Activated CD4-positive, alpha-beta T cell treated with anti-CD3 and anti-CD28 coated beads, Interleukin-2, amount 10 ng/mL, durations not matched to agents 7 days and 5 days (primary cell): ENCODE results near the gene WEE2. TPM values are rescaled to one million over a fixed set of nuclear protein-coding genes. Genes with fewer than 3 reads are reported as not detected.

Experiments used
- CTCF ChIA-PET: fragments of 350-600 bp; sonication (Branson Sonifier 250); formaldehyde crosslinking; loops from one replicate; lab custom pipeline; 2021; ENCODE audit warnings: antibody characterized with exemption; lab: Charles Lee
- POLR2A ChIA-PET: fragments of 350-600 bp; sonication (Branson Sonifier 250); formaldehyde crosslinking; loops from one replicate; lab custom pipeline; 2021; ENCODE audit warnings: antibody characterized with exemption; lab: Charles Lee
- DNase-seq: peaks from one replicate; pipeline ENCODE4 v3.0.0-alpha.2; 2020
- H3K27ac Mint-ChIP-seq: one replicate; pipeline ENCODE4 v1.8.0; 2021; ENCODE audit warnings: mild to moderate bottlenecking, moderate library complexity, mixed read lengths
- H3K27me3 Mint-ChIP-seq: one replicate; pipeline ENCODE4 v1.8.0; 2021; ENCODE audit warnings: mixed read lengths
- H3K36me3 Mint-ChIP-seq: one replicate; pipeline ENCODE4 v1.8.0; 2021; ENCODE audit warnings: low read depth, mixed read lengths
- H3K4me1 Mint-ChIP-seq: one replicate; pipeline ENCODE4 v1.8.0; 2021; ENCODE audit warnings: mixed read lengths
- H3K4me3 Mint-ChIP-seq: one replicate; pipeline ENCODE4 v1.8.0; 2021; ENCODE audit warnings: mild to moderate bottlenecking, moderate library complexity, mixed read lengths
- H3K9me3 Mint-ChIP-seq: one replicate; pipeline ENCODE4 v1.8.0; 2021; ENCODE audit warnings: mixed read lengths
- total RNA-seq, 2 experiments: library from RNA; stranded (reverse); gene quantifications; one replicate each; pipeline ENCODE4 v1.2.3, GENCODE V29; 2021

The WEE2 gene
- total RNA-seq, 2 experiments from 2014 or later, result not detected

DNA sequence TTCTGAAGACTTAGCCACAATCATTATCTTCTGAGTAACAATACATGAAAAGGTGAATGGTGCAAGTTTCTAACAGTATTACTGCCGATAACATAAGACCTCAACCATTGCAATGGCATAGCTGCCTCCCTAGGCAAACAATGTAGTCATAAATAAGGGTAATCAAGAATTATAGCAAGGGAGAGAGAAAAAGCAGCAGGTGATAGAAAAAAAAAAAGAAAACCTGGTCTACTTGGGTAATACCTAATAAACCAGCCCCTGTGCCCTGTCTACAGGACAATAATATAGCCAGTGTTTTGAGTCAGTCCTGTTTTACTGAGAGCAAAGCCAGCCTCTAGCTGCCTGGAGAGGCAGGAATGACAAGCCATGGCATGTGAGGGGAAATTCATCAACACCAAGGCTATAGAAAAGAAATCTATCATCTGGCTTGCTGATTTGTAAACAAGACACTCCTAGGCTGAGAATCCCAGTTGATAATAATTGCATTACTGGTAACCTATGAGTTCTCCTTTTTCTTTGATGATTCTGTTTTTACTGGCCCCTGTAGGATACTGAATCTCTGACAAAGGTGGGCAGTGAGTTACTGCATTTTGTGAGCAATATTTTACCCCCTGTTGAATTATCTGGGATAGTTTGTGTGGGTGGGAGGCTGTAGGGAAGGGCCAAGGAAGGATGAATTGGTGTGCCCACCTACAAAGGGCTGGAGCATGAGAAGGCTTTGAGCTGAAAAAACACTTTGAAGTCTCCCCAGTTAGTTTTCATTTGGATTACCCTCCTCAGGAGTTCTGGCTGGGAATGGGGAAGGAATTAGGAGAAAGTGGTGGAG, 1.7 kb upstream of the WEE2 start:
- peaks cover 7% of the 10 kb centered on the region for H3K27me3 Mint-ChIP-seq
- H3K27ac Mint-ChIP-seq, result no peak overlapping the region
- ChIA-PET CTCF (no interaction called here), POLR2A (no interaction called here)
- peaks cover 6% of the 10 kb centered on the region for H3K4me1 Mint-ChIP-seq
- H3K4me3 Mint-ChIP-seq, result no peak overlapping the region
- H3K9me3 Mint-ChIP-seq, result no peaks in the 10 kb centered on the region
- no peak for DNase-seq
- H3K36me3 Mint-ChIP-seq, result no peaks in the 10 kb centered on the region

DNA sequence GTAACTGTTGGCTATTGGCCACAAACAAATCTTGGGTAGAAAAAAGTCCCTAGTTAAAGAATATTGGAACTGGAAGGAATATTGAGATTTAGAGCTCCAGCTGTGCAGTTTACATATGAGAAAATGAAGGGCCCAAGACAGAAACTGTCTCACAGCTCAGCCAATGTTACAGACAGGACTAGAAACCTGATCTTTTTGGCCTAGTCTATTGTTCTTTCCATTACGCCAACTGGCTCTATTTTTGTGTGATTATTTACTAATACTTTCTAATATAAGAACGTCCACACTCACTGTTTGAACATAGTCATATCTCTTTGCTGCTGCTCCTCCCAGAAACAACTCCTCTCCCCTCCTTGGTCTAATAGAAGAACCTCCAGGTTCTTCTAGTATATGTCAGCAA, 1.2 kb downstream of the WEE2 start:
- Mint-ChIP-seq H3K36me3 (no peaks in the 10 kb centered on the region), H3K4me3 (no peak overlapping the region), H3K27me3 (peaks cover 2% of the 10 kb centered on the region), H3K4me1 (peaks cover 13% of the 10 kb centered on the region), H3K27ac (no peak overlapping the region), H3K9me3 (no peaks in the 10 kb centered on the region)
- DNase-seq, result no peak
- ChIA-PET POLR2A (no interaction called here), CTCF (interaction anchor here (2.1 kb wide), 1 partner anchor 13 kb away, joined by 5 read pairs; no protein-coding TSS in a partner anchor)

DNA sequence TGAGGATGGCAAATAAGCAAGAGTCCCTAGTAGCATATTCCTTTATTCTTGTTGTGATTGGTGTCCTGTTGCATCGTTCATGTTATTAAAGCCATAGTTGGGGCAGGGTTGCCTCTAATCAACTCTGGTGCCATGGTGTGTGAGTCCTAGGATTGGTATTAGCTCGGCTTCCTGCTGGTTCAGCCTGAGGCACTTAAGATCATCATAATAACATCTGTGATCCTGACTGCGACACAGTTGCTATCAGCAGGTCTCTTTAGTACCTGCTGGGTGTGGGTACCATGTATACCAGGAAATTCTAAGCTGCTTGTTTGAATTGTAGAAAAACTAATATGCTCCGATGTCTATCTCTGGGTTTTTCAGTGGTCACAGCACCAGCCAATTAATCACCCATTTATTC, 1.6 kb downstream of the WEE2 start:
- DNase-seq, result no peak
- H3K27ac Mint-ChIP-seq, result no peak overlapping the region
- H3K4me3 Mint-ChIP-seq, result no peak overlapping the region
- ChIA-PET POLR2A (no interaction called here), CTCF (interaction anchor here (0.8 to 2.1 kb wide), 2 partner anchors 13 to 14 kb away, joined by 4 to 5 read pairs; no protein-coding TSS in a partner anchor)
- no peaks in the 10 kb centered on the region for H3K36me3 Mint-ChIP-seq
- peaks cover 13% of the 10 kb centered on the region for H3K4me1 Mint-ChIP-seq
- H3K9me3 Mint-ChIP-seq, result no peaks in the 10 kb centered on the region
- peaks cover 2% of the 10 kb centered on the region for H3K27me3 Mint-ChIP-seq

DNA sequence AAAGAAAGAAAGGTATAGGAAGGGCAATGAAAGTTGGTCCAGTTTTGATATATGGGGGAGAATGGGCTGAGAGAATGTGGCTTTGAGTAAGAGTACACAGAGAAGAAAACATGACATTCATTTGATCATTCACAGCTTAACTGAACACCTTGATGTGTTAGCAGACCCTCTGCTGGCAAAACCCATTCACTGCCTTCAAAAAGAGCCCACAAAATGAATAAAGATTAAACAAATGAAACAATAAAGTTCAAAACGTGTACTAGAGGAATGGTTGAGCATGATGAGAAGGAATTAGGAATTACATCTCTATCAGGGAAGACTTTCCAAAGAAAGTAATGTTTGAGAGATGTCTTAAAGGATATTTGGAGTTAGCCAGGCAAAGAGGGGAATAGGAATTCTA, 2.1 kb downstream of the WEE2 start:
- Mint-ChIP-seq H3K4me3 (no peak overlapping the region), H3K9me3 (no peaks in the 10 kb centered on the region), H3K27me3 (peaks cover 2% of the 10 kb centered on the region), H3K27ac (no peak overlapping the region), H3K4me1 (peaks cover 13% of the 10 kb centered on the region), H3K36me3 (no peaks in the 10 kb centered on the region)
- ChIA-PET CTCF (interaction anchor here (0.8 to 2.1 kb wide), 2 partner anchors 12 to 13 kb away, joined by 4 to 5 read pairs; no protein-coding TSS in a partner anchor), POLR2A (no interaction called here)
- DNase-seq, result no peak

DNA sequence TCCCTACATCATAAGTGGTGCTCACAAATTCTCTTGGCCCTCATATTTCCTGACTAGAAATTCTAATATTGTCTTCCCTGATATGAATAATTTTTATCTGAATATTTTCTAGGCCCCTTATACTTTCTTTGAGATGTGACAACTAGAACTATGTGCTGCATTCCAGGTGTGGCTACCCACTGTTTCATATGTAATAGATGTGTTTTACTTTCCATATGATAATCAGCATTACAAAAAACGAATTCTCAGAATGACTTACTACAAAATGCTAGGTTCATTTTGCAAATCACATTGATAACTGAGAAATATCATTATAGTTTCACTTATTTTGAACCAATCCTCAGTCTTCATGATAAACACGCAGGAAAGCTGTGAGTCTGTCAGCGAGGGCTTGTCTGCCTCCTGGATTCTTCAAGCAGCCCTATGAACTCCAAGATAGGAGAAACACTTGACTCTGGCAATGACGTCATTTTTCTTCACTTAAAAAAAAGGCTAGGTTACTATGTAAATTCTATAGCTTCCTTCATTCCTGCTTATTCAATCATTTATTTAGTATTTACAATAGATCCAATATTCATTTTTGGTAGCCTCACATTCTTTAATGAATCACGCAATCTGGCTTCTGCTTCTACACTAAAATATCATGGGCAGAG, 4.6 kb downstream of the WEE2 start:
- ChIA-PET POLR2A (no interaction called here), CTCF (interaction anchor here (1.8 kb wide), 1 partner anchor 9 kb away, joined by 5 read pairs; no protein-coding TSS in a partner anchor)
- Mint-ChIP-seq H3K36me3 (no peaks in the 10 kb centered on the region), H3K4me1 (peaks cover 13% of the 10 kb centered on the region), H3K27ac (no peak overlapping the region), H3K27me3 (no peaks in the 10 kb centered on the region), H3K4me3 (no peak overlapping the region), H3K9me3 (no peaks in the 10 kb centered on the region)
- no peak for DNase-seq

DNA sequence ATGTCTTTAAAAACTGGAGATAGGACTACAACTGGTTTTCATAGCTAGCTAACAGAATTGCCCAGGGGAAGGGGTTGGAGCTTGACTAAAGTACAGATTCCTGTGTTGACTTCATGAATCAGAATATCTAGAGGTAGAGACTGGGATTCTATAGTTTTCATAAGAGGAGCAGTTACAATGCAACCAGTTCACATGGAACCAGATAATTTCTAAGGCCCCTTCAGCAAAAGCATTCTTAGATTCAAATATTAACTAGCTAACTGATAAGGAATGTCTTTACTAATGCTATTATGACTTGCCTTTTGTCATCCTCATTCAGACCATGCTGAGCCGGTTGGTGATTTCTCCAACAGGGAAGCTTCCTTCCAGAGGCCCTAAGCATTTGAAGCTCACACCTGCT, 5.7 kb downstream of the WEE2 start:
- CTCF ChIA-PET, result interaction anchor here (1.1 kb wide), 1 partner anchor 24 kb away, joined by 4 read pairs; the partner anchor contains the start of gene SSBP1
- no peaks in the 10 kb centered on the region for H3K27me3 Mint-ChIP-seq
- no peak overlapping the region for H3K27ac Mint-ChIP-seq
- no peaks in the 10 kb centered on the region for H3K9me3 Mint-ChIP-seq
- H3K36me3 Mint-ChIP-seq, result no peaks in the 10 kb centered on the region
- POLR2A ChIA-PET, result no interaction called here
- DNase-seq, result no peak
- no peak overlapping the region for H3K4me3 Mint-ChIP-seq
- peaks cover 13% of the 10 kb centered on the region for H3K4me1 Mint-ChIP-seq

DNA sequence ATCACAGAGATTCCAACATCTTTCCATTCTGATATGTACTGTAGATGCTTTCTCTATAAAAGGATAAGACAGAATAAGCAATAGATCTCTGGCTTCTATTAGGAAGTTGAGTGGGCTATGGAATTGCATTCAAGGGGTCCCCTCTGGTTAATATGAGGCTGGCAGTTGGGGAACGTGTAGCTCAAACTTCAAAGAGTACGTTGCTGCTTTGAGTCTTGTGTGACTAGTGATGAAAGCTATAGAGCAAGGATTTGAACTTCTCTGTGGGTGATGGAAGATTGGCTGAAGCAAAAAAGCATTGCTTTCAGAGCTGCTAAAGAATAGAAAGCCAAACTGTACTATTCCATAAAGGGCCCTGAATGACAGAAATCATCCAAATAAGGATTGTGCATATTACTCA, 6.4 kb downstream of the WEE2 start:
- Mint-ChIP-seq H3K4me1 (peaks cover 13% of the 10 kb centered on the region), H3K36me3 (no peaks in the 10 kb centered on the region), H3K9me3 (no peaks in the 10 kb centered on the region), H3K4me3 (no peak overlapping the region), H3K27me3 (no peaks in the 10 kb centered on the region), H3K27ac (no peak overlapping the region)
- POLR2A ChIA-PET, result no interaction called here
- CTCF ChIA-PET, result interaction anchor here (1.1 kb wide), 1 partner anchor 23 kb away, joined by 4 read pairs; the partner anchor contains the start of gene SSBP1
- no peak for DNase-seq

DNA sequence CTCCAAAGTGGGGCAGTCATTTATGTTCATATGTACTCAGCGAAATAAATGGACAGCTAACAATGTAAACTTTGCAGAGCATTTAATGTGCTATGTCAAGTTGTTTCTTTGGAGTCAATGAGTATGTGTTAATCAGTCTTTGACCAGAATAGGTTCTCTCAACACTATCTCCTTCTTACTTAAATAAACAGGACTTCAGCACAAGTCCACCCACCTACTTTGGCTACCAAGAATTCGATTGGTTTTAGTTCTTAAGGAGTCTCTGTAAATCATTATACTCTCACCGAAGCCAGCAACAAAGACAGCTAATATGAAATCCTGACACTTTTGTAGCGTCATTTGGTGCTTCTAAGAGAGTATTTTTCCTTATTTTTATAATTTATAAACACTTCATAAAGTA, 6.9 kb downstream of the WEE2 start:
- CTCF ChIA-PET, result interaction anchor here (1.1 to 2.4 kb wide), 2 partner anchors 15 to 22 kb away, joined by 3 to 17 read pairs; partner anchors contain the start of gene SSBP1
- POLR2A ChIA-PET, result no interaction called here
- DNase-seq, result no peak
- Mint-ChIP-seq H3K4me3 (no peak overlapping the region), H3K36me3 (no peaks in the 10 kb centered on the region), H3K27me3 (no peaks in the 10 kb centered on the region), H3K4me1 (peaks cover 15% of the 10 kb centered on the region), H3K9me3 (no peaks in the 10 kb centered on the region), H3K27ac (no peak overlapping the region)

DNA sequence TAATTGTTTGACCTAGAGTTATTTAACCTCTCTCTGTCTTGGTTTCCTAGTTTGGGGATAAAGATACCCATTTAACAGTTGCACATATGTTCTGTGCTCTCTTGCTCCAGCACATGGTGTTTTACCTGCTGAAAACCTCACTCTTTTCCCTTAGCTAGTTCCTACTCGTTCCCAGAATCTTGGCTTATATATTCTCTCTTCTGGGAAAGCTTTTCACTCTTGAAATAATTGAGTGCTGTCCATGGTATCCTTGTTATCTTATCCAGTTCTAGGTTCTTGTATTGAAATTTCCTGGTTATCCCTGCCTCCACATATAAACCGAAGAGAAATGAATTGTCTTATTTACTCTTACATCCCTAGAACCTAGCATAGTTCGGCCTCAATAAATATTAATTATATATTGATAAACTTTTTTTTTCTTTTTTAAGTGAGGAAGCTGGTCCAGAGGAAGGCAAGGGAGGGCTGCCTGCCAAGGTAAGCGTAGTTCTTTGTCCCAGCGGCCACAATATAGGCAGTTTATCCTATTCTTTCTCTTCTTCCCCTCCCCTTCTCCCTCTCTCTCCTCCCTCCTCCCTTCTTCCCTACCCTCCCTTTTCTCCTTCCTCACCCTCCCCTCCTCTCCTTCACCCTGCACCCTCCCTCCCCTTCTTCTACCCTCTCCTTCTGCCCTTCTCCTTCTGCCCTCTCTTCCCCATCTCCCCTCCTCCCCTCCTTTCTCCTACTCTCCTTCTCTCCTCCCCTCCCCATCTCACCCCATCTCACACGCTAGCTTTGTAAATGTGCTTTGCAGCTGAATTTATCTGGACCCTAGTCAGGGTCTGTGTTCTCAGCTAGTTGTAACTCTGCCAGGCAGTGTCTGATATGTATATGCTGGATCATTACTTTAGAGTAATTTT, 7.9 kb downstream of the WEE2 start:
- CTCF ChIA-PET, result interaction anchor here (0.9 to 2.4 kb wide), 3 partner anchors 14 to 33 kb away, joined by 3 to 17 read pairs (median 3); partner anchors contain the start of gene SSBP1
- Mint-ChIP-seq H3K4me3 (no peak overlapping the region), H3K27ac (no peak overlapping the region), H3K9me3 (no peaks in the 10 kb centered on the region), H3K36me3 (no peaks in the 10 kb centered on the region), H3K4me1 (peaks cover 14% of the 10 kb centered on the region), H3K27me3 (no peaks in the 10 kb centered on the region)
- no peak for DNase-seq
- POLR2A ChIA-PET, result no interaction called here

DNA sequence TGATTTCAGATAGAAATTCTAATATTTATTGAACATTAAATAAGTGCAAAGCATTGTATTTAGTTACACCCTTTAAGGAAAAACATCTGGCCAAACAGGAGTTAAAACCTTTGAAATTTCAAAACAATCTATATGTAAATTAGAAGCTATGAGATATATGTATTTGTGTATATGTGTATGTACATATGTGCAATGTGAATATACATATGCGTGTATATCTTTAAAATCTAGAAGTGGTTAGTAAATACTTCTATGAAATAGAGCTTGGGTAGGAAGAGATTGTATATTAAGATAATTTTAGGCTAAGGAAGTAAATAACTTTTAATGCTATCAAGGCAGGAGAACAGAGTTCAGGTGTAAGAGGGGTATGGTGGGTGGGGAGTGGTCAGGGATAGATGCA, 9.3 kb downstream of the WEE2 start:
- CTCF ChIA-PET, result interaction anchor here (2.4 kb wide), 1 partner anchor 20 kb away, joined by 17 read pairs; the partner anchor contains the start of gene SSBP1

DNA sequence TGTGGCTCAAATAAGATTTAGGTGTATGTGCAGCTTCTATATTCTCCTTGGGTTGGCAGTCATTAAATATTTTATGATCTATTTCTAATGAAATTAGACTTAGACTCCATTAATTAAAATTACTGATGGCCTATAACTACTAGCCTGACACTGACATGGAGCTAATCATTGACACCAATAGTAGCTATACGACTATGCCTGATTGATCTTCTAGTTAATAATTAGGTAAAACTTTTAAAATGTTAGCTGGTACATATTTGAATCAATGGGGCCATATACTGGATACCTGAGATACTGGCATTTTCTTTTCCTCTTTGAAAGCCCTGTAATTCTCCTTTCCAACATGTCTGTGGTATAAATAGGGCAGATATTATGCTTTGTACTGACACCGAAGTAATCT, 14.4 kb downstream of the WEE2 start:
- CTCF ChIA-PET, result interaction anchor here (1.2 to 3.2 kb wide), 3 partner anchors 10 to 15 kb away, joined by 5 to 12 read pairs (median 5); partner anchors contain the start of gene SSBP1

More for the DNA sequence above, 9.3 kb downstream of the WEE2 start:
- H3K27me3 Mint-ChIP-seq, result no peaks in the 10 kb centered on the region
- no peak overlapping the region for H3K27ac Mint-ChIP-seq
- H3K4me1 Mint-ChIP-seq, result peaks cover 4% of the 10 kb centered on the region
- POLR2A ChIA-PET, result no interaction called here
- no peaks in the 10 kb centered on the region for H3K36me3 Mint-ChIP-seq
- no peak overlapping the region for H3K4me3 Mint-ChIP-seq
- no peaks in the 10 kb centered on the region for H3K9me3 Mint-ChIP-seq
- no peak for DNase-seq

DNA sequence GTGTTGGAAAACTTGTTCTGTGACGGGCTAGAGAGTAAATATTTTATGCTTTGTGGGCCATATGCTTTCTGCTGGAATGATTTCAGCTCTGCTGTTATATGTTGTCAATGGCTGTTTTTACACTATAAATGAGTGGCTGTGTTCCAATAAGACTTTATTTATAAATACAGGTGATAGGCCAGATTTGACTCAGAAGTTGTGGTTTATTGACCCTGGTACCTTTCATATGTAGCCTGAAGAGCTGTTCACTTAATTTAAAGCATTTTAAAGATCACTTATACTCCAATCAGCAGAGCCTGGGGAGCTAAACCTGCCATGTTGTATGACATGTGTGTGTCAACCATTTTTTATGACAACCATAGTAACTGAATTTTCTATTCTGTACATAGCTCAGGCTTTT, 20.9 kb downstream of the WEE2 start:
- ChIA-PET POLR2A (no interaction called here), CTCF (interaction anchor here (1.8 kb wide), 1 partner anchor 9 kb away, joined by 10 read pairs; the partner anchor contains the start of gene SSBP1)
- Mint-ChIP-seq H3K9me3 (no peaks in the 10 kb centered on the region), H3K27ac (no peak overlapping the region), H3K4me1 (no peaks in the 10 kb centered on the region), H3K36me3 (no peaks in the 10 kb centered on the region), H3K4me3 (no peak overlapping the region), H3K27me3 (no peaks in the 10 kb centered on the region)
- DNase-seq, result no peak

More for the DNA sequence above, 14.4 kb downstream of the WEE2 start:
- POLR2A ChIA-PET, result no interaction called here
- Mint-ChIP-seq H3K27ac (no peak overlapping the region), H3K27me3 (no peaks in the 10 kb centered on the region), H3K36me3 (no peaks in the 10 kb centered on the region), H3K4me3 (no peak overlapping the region), H3K4me1 (peaks cover 2% of the 10 kb centered on the region), H3K9me3 (no peaks in the 10 kb centered on the region)
- DNase-seq, result no peak
